ENCODE results near the gene TP53RK. TPM values are rescaled to one million over a fixed set of nuclear protein-coding genes. Genes with fewer than 3 reads are reported as not detected.

TP53RK gene
- total and polyA plus RNA-seq, 3 donors from 2014 or later, result 20.9 to 25.8 (median 23.4) TPM

DNA sequence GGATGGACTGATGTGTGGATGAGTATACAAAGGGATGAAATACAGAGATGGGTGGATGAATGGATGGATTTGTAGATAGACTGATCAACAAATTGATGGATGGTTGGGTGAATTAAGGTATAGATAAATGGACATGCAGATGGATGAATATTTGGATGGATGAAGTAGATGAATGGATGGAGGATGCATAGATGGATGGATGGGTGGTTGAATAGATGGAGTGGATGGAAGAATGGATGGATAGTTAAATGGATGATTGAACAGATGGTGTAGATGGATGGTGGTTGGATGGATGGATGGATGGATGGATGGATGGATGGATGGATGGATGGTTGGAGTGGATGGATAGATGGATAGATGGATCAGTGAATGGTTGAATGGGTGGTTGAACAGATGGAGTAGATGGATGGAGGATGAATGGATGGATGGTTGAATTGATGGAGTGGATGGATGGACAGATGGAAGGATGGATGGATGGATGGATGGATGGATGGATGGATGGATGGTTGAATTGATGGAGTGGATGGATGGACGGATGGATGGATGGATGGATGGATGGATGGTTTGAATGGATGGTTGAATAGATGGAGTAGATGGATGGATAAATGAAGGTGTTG is 35.2 kb upstream of the TP53RK start:
- H3K4me1 ChIP-seq, result no peaks in the 10 kb centered on the region
- no peaks in the 10 kb centered on the region for H3K9me3 ChIP-seq
- WGBS, 2 donors, result 38 to 53% methylated on average over 1 of the region's 1 CpG
- H3K4me3 ChIP-seq, result no peak overlapping the region
- intact Hi-C loops (cut with DNase I; ENCODE audit: low total_unique reads), result no loop called here
- H3K36me3 ChIP-seq (ENCODE audit: low read depth, missing control alignments), result no peaks in the 10 kb centered on the region
- H3K27me3 ChIP-seq, result no peaks in the 10 kb centered on the region
- DNase-seq, result no peak
- no peak overlapping the region for H3K27ac ChIP-seq
- TF ChIP-seq POLR2A (IDR thresholded peaks at IDR 0.05), result no peak
- TF ChIP-seq, protein P1, sequence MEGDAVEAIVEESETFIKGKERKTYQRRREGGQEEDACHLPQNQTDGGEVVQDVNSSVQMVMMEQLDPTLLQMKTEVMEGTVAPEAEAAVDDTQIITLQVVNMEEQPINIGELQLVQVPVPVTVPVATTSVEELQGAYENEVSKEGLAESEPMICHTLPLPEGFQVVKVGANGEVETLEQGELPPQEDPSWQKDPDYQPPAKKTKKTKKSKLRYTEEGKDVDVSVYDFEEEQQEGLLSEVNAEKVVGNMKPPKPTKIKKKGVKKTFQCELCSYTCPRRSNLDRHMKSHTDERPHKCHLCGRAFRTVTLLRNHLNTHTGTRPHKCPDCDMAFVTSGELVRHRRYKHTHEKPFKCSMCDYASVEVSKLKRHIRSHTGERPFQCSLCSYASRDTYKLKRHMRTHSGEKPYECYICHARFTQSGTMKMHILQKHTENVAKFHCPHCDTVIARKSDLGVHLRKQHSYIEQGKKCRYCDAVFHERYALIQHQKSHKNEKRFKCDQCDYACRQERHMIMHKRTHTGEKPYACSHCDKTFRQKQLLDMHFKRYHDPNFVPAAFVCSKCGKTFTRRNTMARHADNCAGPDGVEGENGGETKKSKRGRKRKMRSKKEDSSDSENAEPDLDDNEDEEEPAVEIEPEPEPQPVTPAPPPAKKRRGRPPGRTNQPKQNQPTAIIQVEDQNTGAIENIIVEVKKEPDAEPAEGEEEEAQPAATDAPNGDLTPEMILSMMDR (IDR thresholded peaks at IDR 0.05), result no peak

DNA sequence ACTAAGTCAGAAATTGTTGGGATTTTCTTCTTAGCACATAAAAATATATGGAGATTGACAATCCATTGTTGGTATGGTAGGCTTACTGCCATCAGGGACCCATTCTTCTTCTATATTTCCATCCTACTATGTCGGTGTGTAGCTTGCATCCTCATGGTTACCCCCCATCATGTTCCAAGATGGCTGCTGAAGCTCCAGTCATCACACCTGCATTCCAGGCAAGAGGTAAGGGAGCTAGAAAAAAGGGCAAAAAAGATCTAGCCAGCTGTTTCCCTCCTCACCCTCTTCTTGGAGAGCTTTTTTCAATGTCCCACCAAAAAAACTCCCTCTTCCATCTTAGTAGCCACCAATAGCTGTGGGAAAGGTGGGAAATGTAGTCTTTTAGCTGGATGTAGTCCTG is 33.8 kb upstream of the TP53RK start:
- Histone ChIP-seq H3K4me1 (no peaks in the 10 kb centered on the region), H3K27ac (no peak overlapping the region), H3K27me3 (no peaks in the 10 kb centered on the region), H3K36me3 (ENCODE audit: low read depth, missing control alignments) (no peaks in the 10 kb centered on the region), H3K4me3 (no peak overlapping the region), H3K9me3 (no peaks in the 10 kb centered on the region)
- intact Hi-C loops (cut with DNase I; ENCODE audit: low total_unique reads), result no loop called here
- TF ChIP-seq, protein P1 (IDR thresholded peaks at IDR 0.05), result no peak
- no peak for DNase-seq
- 92 to 97% methylated on average over 1 of the region's 1 CpG for WGBS, 2 donors

DNA sequence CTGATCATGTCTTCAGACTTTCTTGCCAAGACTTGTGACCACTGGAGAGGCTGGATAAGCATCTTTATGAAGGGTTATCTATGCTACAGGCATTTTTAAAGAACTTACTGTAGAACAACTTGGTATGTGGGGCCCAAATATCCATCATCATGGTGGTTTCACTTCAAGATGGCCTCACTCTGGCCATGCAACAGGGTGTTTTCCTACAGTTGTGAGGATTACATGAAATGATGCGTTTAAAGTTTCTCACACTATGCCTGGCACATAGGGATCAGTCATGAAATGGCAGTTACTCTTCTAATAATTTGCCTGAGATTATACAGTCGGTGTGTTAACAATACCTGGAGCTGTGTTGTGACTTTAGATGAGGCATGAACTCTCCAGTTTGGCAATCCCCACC is 33.2 kb upstream of the TP53RK start:
- Histone ChIP-seq H3K4me3 (no peak overlapping the region), H3K9me3 (no peaks in the 10 kb centered on the region), H3K27me3 (no peaks in the 10 kb centered on the region), H3K36me3 (ENCODE audit: low read depth, missing control alignments) (no peaks in the 10 kb centered on the region), H3K4me1 (no peaks in the 10 kb centered on the region), H3K27ac (no peak overlapping the region)
- intact Hi-C loops (cut with DNase I; ENCODE audit: low total_unique reads), result no loop called here
- 90 to 93% methylated on average over 2 of the region's 2 CpGs for WGBS, 2 donors
- TF ChIP-seq, protein P1 (IDR thresholded peaks at IDR 0.05), result no peak
- TF ChIP-seq POLR2A (IDR thresholded peaks at IDR 0.05), result no peak
- DNase-seq, result no peak

DNA sequence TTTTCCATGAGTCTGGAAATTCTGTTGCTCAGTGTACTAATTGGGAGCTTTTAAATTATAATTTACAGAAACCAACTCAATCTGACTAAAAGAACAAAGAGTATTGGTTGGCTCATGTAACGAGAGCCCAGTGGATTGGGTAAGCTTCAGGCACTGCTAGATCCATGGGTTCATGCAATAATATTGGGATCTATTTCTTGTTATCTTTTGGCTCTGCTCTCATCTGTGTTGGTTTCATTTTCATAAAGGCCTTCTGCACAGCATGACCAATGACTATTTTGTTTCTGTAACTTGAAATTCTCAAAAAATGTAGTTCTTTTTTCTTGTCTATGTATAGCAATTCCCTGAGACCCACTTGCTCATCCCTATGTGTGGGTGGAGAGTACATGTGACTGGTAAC is 32.2 kb upstream of the TP53RK start:
- Histone ChIP-seq H3K27me3 (no peaks in the 10 kb centered on the region), H3K36me3 (ENCODE audit: low read depth, missing control alignments) (no peaks in the 10 kb centered on the region), H3K27ac (no peak overlapping the region), H3K4me3 (no peak overlapping the region), H3K9me3 (no peaks in the 10 kb centered on the region), H3K4me1 (no peaks in the 10 kb centered on the region)
- DNase-seq, result no peak
- intact Hi-C loops (cut with DNase I; ENCODE audit: low total_unique reads), result no loop called here
- TF ChIP-seq, protein P1 (IDR thresholded peaks at IDR 0.05), result no peak
- no peak for TF ChIP-seq POLR2A (IDR thresholded peaks at IDR 0.05)
- 94 to 100% methylated on average over 1 of the region's 1 CpG for WGBS, 2 donors

DNA sequence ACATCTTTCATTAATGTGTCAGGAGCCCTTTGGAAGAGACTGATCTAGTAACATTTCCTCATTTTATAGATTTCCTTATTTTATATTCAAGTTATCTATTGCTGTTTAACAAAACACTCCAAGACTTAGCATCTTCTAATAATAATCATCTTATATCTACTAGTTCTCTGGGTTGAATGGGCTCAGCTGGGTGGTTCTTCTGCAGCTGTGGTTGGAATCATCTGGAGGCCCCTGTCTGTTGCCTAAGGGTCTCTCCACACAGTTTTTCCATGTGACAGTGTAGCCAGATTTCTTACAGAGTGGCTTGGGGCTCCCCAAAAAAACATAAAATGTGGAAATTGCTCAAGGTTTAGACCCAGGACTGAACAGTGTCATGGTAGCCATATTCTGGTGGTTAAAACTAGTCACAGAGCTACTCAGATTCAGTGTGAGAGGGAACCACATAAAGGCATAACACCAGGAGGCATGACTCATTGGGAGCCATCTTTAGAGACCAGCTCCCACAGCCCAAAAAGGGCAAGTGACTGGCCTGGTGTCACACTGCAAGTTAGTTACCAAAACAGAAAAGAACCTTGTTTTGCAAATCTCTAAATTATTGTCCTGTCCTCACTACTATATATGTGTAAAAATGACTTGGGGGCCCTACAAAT is 31.7 kb upstream of the TP53RK start:
- no peak overlapping the region for H3K4me3 ChIP-seq
- DNase-seq, result no peak
- intact Hi-C loops (cut with DNase I; ENCODE audit: low total_unique reads), result no loop called here
- H3K9me3 ChIP-seq, result no peaks in the 10 kb centered on the region
- H3K27ac ChIP-seq, result no peak overlapping the region
- H3K4me1 ChIP-seq, result no peaks in the 10 kb centered on the region
- H3K27me3 ChIP-seq, result no peaks in the 10 kb centered on the region
- H3K36me3 ChIP-seq (ENCODE audit: low read depth, missing control alignments), result no peaks in the 10 kb centered on the region
- TF ChIP-seq POLR2A (IDR thresholded peaks at IDR 0.05), result no peak
- TF ChIP-seq, protein P1 (IDR thresholded peaks at IDR 0.05), result no peak

All from testis (tissue), 3 donors.